Measurements from ENCODE around the gene DHRSX.
"Not testable (repeated sequence)": the region's sequence is repeated elsewhere in the genome, so short reads cannot be mapped to it uniquely, and the experiment has no call there.

Gene DHRSX

DNA sequence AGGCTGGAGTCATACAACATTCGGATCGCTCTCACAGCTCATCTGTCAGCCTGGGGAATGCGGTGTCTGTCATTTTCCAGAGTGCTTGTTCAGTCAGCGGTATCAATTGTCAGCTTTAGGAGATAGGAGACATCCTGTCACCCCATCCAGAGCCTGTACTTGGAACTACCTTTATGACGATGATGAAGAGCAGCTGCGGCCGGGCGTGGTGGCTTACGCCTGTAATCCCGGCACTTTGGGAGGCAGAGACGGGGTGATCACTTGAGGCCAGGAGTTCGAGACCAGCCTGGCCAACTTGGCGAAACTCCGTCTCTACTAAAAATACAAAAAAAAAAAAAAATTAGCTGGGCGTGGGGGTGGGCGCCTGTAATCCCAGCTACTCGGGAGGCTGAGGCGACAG, 289.1 kb downstream of the DHRSX start:
- not testable (repeated sequence) for DNase-seq (ENCODE audit: low read depth)

DNA sequence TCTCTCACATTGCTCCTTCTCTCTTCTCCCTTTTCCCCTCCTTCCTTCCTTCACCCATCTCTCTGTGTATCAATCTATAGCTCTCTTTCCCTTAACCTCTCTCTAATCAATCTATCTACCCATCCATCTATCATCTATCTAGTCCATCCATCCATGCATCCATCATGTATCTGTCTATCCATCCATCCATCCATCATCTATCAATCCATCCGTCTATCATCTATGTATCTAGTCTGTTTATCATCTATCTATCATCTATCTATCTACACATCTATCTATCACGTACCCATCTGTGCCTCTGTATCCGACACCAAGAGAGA, 307.5 kb downstream of the DHRSX start:
- no peak for DNase-seq (ENCODE audit: low read depth)

DNA sequence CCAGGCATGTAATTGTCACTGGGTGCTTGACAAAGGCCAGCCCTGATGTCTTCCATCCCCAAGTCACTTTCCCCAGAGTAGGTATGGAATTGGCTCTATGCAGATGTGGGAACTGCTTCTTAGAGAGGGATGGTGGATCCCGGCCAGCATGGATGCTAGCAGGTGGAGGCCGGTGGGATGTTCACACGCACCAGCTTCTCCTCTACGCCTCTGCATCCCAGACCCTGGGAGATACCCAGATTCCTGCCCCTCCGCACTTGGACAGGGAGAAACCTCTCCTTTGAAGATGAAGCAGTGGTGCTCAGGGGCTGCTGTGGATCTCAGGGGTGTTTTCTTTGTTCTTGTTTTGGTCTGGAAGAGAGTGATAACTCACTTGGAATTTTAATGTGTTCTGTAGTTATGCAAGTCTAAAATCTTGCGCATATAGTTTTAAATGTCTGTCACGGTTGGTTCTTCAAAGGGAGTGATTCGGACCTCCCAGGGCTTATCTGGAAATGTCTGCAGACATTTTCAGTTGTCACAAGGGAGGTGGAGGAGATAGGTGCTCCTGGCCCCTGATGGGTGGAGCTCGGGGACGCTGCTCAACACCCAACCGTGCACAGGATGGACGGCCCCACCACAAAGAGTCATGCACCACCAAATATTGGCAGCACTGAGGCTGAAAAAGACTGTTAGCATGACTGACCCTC, 308.0 kb downstream of the DHRSX start:
- DNase-seq (ENCODE audit: low read depth): no peak

DNA sequence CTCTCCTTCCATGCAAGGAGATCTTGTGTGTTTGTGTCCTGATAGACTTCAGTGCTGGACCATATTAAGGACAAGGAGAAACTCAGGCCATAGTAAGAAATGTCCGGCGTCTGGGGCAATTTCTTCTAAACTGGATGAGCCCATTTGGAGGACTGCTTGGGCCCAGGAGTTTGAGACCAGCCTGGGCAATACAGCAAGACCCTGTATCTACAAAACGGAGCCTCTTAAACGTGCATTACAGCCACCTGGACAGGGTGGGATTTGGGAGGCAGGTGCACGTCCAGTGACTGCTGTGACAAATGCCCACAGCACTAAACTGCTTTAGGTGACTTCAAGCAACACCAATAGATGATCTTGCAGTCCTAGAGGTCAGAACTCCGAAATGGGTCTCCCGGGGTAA, 311.9 kb downstream of the DHRSX start:
- DNase-seq (ENCODE audit: low read depth): no peak

GRCh38 chrX:2188330-2188792, 312.4 kb downstream of the DHRSX start:
- no peak for DNase-seq (ENCODE audit: low read depth)

- DNase-seq (ENCODE audit: low read depth): no peak
Measured at GRCh38 chrX:2187352-2188115, 313.2 kb downstream of the DHRSX start.

DNA sequence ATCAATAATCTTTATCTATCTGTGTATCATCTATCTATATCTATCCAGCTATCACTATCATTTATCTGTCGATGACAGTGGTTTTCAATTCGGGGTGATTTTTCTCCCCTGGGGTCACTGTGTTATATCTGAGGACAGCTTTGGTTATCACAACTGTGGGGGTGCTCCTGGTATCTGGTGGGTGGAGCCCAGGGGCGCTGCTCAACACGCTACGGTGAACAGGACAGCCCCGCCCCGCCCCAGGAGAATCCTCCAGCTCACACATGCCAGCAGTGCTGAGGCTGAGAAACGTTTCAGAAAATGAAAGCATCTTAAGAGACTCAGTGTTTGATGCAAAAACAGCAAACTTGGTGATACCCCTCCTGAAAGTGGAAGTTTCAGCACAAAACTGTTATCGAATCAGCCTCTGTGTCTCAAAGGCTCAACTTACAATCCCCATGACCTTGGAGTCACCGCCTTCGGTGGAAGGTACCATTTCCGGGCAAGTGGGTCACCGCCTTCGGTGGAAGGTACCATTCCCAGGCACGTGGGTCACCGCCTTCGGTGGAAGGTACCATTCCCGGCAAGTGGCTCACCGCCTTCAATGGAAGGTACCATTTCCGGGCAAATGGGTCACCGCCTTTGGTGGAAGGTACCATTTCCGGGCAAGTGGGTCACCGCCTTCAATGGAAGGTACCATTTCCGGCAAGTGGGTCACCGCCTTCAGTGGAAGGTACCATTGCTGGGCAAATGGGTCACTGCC, 315.3 kb downstream of the DHRSX start:
- DNase-seq (ENCODE audit: low read depth): no peak

DNA sequence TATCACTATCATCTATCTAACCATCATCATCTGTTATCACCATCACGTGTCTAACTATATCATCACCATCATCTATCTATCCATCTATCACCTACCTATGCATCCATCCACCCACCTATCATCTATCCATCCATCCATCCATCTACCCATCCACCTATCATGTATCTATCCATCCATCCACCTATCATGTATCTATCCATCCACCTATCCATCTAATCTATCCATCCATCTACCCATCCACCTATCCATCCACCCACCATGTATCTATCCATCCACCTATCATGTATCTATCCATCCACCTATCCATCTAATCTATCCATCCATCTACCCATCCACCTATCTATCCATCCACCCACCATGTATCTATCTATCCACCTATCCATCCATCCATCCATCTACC, 316.7 kb downstream of the DHRSX start:
- no peak for DNase-seq (ENCODE audit: low read depth)

GRCh38 chrX:2183193-2183725, 317.5 kb downstream of the DHRSX start:
- DNase-seq (ENCODE audit: low read depth): no peak

- DNase-seq (ENCODE audit: low read depth): no peak
Measured at GRCh38 chrX:2177541-2177940, 323.2 kb downstream of the DHRSX start.

DNA sequence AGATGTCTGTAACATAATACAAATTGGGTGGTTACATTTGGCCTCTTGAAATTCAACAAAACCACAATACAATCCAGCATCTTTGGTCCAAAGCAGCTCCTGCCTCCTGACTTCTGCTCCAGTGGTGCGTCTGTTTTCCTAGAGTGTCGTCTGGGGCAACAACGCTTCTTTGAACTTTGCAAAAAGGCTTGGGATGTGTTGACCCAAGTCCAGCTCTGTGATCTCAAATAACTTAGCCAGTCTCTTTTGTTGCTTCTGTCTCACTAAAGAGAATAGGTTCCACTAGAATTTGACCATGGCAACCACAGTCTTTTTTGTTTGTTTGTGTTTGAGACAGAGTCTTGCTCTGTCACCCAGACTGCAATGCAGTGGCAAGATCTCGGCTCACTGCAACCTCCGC, 324.0 kb downstream of the DHRSX start:
- no peak for DNase-seq (ENCODE audit: low read depth)

DNA sequence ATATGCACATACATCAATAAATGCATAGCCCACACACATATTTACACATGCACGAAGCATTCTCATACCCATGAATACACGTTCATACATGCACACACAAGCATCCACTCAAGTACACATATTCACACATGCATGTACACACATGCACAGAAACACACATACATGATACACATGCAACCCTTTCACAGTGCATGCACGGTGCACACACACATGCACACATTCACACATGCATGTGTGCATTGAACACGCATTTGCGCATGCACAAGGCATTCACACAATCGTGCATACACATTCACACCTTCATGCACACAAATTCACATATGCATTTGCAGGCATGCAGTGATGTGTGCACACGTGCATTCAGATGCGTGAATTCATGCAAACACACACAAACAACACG, 324.5 kb downstream of the DHRSX start:
- no peak for DNase-seq (ENCODE audit: low read depth)

GRCh38 chrX:2172359-2172758, 328.4 kb downstream of the DHRSX start:
- no peak for DNase-seq (ENCODE audit: low read depth)
